NCI-H345 (cell line): Measurements from ENCODE around the gene ZFP57.

Source experiments
- DNase-seq: peaks from one replicate; lab custom pipeline; 2025; lab: John Stamatoyannopoulos, UW

ZFP57 gene

DNA sequence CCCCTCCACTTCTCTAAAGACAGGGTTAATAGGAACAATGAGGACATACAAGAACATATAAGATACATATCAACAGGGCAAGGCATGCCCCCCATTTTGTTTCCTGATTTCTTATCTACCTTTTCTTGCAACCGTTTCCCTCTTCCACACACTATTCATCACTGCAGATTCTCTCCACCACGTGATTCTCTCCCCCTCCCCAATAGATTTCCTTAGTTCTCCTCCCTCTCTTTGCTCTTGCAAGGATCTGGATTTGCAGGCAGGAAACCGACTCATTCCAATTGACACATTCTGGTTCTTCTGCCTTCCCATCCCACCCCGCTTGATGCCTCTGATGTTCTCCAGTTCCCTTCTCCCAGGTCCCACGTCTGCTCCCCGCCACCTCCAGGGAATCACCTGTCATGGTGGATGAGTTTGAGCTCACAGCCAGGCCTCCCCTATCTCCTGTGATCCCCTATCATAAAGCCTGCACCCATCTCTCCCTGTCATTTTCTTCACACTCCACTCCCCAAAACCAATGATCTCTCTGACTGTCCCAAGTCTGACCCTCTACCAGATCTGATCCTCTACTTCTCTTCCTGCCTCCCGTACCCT, 55.5 kb downstream of the ZFP57 start:
- DNase-seq, result no peak

DNA sequence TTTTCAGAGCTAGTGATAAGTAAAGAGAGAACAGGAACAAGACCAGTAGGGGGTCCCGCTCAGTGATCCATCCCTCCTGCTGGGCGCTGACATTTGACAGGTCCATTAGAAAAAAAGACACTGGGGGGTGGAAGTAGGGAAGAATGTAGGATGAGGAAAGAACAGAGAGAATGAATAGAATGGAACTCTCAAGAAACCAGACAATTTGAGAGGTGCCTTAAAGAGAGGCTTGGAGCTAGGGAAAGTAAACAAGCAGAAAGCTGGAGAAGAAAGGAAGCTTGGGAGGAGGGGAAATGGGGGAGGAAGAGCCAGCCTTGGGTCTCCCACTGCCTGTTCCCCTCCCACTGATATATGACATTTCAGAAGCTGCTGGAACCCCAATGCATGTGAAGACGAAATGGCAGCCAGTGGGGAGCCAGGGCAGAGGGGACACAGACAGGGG, 56.4 kb downstream of the ZFP57 start:
- DNase-seq, result no peak
